ENCODE measurements around the gene GPR89A.
"Not testable (repeated sequence)": the region's sequence is repeated elsewhere in the genome, so short reads cannot be mapped to it uniquely, and the experiment has no call there.

Gene GPR89A

DNA sequence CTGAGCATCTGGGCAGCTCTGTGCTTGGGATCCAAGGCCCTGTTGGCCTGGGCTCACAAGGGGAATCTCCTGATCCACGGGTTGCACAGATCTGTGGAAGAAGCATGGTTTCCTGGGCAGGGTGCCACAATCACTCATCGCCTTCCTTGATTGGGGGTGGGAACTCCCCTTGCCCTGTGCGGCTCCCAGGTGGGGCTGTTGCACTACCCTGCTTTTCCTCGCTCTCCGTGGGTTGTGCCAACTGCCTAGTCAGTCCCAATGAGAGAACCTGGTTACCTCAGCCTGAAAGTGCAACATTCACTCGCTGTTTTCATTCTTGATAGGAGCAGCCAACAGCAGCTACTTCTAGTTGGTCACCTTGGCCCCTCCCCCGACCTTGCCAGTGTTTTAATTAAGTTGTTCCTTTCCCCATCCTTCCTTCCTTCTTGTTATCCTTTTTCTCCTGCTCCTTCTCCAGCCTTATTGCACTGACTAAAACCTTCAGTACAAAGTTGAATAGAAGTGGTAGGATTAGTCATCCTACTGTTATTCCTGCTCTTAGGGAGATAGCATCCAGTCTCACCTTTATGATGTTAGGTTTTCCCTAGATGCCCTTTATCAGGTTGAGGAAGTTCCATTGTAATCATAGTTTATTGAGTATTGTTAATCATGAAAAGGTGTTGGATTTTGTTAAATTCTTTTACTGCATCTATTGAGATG, 48.6 kb downstream of the GPR89A start:
- H3K27ac Mint-ChIP-seq, H3K9me3 Mint-ChIP-seq, H3K4me1 Mint-ChIP-seq, H3K27me3 Mint-ChIP-seq, H3K4me3 Mint-ChIP-seq: not testable (repeated sequence)
- DNase-seq, result peak in 1 of 2 donors; percentile 23
- ATAC-seq, result peak; percentile 80

DNA sequence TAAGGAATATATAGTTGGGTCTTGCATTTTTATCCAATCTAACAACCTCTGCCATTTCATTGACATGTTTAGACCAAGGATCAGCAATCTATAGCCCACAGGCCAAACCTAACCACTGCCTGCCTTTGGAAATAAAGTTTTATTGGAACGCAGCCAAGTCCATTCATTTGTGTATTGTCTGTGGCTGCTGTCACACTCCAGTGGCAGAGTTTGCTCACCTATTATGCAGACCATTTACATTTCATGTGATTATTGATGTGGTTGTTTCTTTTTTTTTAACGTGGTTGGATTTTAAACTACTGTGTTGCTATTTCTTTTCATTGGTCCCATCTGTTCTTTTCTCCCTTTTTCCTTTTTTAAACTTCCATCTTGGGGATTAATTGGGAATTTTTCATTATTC, 54.7 kb downstream of the GPR89A start:
- H3K4me3 Mint-ChIP-seq, H3K4me1 Mint-ChIP-seq, H3K27ac Mint-ChIP-seq, H3K9me3 Mint-ChIP-seq, H3K27me3 Mint-ChIP-seq: not testable (repeated sequence)
- ATAC-seq (peak; percentile 95), DNase-seq (peak; percentile 10 to 35)

DNA sequence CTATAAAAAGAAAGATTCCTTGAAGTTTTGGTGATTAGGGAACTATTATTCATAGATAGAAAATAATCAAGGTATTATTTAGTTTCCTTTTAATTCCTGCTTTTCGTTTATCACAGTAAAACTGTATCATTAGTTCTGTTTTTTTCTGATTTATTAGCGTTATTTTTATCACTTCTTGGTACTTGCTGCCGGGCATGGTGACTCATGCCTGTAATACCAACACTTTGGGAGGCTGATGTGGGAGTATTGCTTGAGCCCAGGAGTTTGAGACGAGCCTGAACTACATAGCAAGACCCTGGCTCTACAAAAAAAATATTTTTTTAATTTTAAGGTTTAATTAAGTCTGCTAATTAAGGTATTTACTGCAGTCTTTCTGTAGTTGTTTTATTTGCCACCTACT, 57.2 kb downstream of the GPR89A start:
- not testable (repeated sequence) for H3K27ac Mint-ChIP-seq, H3K9me3 Mint-ChIP-seq, H3K4me3 Mint-ChIP-seq, ATAC-seq, H3K4me1 Mint-ChIP-seq, DNase-seq, H3K27me3 Mint-ChIP-seq

DNA sequence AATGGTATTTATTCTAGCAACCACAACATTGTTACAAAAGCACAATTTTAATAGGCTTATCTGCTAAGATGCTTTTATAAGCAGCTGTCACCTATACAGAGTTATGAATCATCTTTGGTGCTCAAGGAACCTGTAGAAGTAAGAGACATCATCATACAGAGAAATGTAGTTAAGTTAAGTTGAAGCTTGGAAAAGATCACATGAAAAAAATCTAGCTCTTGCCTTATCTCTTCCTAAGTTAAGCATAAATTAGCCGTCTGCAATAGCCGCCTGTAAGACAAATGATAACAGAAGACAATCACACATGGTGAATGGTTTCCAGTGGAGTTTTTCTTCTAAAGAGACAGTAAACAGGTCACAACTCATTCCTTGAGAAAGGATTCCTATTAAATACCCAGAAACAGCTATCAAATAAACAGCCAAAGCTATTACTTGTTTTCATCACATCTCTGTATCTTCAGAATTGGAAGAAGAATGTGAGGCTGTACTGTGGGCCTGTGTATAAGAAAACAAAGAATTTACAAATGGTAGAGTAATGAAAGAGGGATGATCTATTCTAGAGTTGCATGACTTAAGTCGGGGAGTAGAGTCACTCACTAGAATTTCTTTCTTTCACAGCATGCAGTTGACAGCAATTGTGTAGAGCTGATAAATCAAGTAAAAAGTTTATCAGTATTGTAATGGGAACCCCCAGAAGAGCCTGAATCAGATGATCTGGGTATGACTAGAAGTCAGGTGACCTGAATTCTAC, 63.4 kb downstream of the GPR89A start:
- DNase-seq, H3K27me3 Mint-ChIP-seq, H3K9me3 Mint-ChIP-seq: not testable (repeated sequence)
- peak; percentile 31 for ATAC-seq
- Mint-ChIP-seq H3K4me3 (peak overlapping the region; percentile 24 to 35), H3K4me1 (peaks cover 23% of the 10 kb centered on the region), H3K27ac (peak overlapping the region in 1 of 2 donors; percentile 80)

DNA sequence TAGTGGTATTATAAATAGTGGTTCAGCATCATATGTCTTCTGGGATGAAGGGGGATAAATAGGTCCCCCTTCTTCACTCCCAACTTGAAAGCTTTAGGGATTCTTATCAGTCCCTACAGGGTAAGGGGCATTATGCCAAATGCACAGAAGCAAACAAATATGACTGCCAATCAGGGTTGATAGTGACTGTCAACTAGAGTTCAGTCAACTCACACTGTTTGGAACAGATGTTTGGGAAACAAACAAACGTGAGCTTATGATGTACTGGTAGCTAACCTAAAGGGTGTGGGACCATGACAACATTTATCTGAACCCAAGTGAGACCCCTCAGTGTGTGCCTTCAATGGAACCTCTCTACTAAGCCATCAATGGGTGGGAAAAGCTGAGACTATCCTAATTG, 65.4 kb downstream of the GPR89A start:
- not testable (repeated sequence) for H3K27ac Mint-ChIP-seq, DNase-seq, H3K9me3 Mint-ChIP-seq, H3K27me3 Mint-ChIP-seq, ATAC-seq, H3K4me3 Mint-ChIP-seq
- H3K4me1 Mint-ChIP-seq, result peaks cover 25% of the 10 kb centered on the region

DNA sequence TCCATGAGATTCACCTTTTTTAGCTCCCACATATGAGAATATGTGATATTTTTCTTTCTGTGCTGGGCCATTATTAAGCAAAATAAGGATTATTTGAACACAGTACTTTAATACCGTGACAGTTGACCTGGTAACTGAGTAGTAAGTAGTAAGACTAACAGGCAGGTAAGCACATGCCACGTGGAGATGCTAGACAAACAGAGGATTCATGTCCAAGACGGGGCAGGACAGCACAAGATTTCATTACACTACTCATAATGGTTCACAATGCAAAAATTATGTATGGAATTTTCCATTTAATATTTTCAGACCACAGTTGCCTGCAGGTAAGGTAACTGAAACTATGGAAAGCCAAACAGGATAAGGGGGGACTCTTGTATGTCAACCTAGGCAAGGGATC, 77.1 kb downstream of the GPR89A start:
- H3K9me3 Mint-ChIP-seq, H3K27me3 Mint-ChIP-seq, DNase-seq, H3K4me3 Mint-ChIP-seq, H3K27ac Mint-ChIP-seq, ATAC-seq: not testable (repeated sequence)
- peaks cover 16% of the 10 kb centered on the region for H3K4me1 Mint-ChIP-seq

DNA sequence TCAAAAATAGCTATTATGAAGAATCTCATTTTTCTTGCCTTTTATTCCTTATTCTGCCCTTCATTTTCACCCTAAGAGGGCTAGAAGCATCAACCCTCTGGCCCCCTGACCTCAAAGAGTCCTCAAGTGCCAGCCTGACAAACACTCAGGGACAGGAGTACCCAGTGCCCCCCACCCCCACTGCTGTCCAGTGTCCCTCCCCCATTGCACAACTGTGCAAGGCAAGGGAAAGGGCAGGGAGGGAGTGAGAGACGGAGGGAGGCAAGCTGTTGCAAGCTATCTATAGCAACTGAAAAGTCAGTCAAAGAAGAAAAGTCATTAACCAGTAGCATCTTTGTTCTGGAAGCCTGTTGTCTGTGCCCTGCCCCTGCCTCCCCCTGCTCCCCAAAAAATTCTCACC, 78.3 kb downstream of the GPR89A start:
- ATAC-seq, H3K27ac Mint-ChIP-seq, H3K9me3 Mint-ChIP-seq, DNase-seq, H3K27me3 Mint-ChIP-seq, H3K4me3 Mint-ChIP-seq: not testable (repeated sequence)
- H3K4me1 Mint-ChIP-seq, result peaks cover 28% of the 10 kb centered on the region

DNA sequence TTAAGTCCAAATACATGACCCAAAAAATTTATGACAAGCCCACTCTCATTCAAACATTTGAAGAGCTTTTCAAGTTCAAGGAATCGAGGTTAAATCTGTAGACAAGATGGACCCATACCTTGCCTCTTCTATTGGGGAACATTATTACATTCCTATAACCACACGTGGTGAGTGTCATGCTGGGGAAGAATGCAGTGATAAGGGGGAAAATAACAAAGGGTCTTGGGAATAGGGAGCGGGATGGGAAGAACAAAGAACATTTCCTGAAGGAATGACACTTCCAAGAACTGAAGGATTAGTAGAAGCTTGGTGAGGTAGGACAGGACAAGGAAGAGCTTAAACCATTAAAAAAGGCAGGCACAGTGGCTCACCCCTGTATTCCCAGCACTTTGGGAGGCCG, 80.5 kb downstream of the GPR89A start:
- ATAC-seq, result no peak
- DNase-seq, result no peak
- Mint-ChIP-seq H3K27me3 (no peaks in the 10 kb centered on the region), H3K9me3 (no peaks in the 10 kb centered on the region), H3K4me1 (peaks cover 34% of the 10 kb centered on the region), H3K27ac (no peak overlapping the region), H3K4me3 (no peak overlapping the region)

DNA sequence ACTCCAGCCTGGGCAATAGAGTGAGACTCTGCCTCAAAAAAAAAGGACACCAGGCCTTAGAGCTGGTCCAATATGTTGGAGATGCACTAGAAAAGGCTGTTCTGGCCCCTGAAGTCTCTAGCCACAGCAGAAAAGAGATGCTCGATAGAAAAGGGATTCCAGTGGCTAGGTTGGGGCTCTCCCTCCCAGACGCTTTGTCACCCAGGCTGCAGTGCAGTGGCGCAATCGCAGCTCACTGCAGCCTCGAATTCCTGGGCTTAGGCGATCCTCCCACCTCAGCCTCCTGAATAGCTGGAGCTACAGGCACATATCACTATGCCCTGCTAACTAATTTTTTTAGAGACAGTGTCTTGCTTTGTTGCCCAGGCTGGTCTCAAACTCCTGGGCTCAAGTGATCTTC, 81.1 kb downstream of the GPR89A start:
- no peak for DNase-seq
- no peak overlapping the region for H3K27ac Mint-ChIP-seq
- peaks cover 34% of the 10 kb centered on the region for H3K4me1 Mint-ChIP-seq

DNA sequence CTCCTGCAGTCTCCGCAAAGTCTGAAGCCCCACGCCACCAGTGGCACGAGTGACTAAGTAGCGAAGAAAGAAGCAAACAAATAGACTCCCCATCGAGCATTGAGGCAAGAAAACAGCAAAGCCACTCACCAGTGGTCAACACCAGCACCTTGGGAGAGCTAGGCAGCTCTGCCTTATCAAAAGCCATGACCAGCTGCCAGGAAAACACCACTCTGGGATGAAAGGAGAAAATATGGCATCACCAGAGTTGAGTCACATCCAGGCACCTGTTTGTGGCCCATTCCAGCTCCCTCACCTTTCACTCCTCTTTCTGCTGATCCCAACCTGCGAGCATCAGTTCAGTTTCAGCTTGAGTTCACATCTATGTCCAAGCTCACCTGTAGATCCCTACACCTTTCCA, 82.1 kb downstream of the GPR89A start:
- no peak for ATAC-seq
- H3K27me3 Mint-ChIP-seq, result no peaks in the 10 kb centered on the region
- H3K9me3 Mint-ChIP-seq, result no peaks in the 10 kb centered on the region
- peak overlapping the region; percentile 20 to 25 for H3K4me3 Mint-ChIP-seq
- DNase-seq, result no peak
- H3K27ac Mint-ChIP-seq, result peak overlapping the region in 1 of 2 donors; percentile 8
- peaks cover 34% of the 10 kb centered on the region for H3K4me1 Mint-ChIP-seq

More for the DNA sequence above, 81.1 kb downstream of the GPR89A start:
- Mint-ChIP-seq H3K9me3 (no peaks in the 10 kb centered on the region), H3K4me3 (no peak overlapping the region), H3K27me3 (no peaks in the 10 kb centered on the region)
- no peak for ATAC-seq

DNA sequence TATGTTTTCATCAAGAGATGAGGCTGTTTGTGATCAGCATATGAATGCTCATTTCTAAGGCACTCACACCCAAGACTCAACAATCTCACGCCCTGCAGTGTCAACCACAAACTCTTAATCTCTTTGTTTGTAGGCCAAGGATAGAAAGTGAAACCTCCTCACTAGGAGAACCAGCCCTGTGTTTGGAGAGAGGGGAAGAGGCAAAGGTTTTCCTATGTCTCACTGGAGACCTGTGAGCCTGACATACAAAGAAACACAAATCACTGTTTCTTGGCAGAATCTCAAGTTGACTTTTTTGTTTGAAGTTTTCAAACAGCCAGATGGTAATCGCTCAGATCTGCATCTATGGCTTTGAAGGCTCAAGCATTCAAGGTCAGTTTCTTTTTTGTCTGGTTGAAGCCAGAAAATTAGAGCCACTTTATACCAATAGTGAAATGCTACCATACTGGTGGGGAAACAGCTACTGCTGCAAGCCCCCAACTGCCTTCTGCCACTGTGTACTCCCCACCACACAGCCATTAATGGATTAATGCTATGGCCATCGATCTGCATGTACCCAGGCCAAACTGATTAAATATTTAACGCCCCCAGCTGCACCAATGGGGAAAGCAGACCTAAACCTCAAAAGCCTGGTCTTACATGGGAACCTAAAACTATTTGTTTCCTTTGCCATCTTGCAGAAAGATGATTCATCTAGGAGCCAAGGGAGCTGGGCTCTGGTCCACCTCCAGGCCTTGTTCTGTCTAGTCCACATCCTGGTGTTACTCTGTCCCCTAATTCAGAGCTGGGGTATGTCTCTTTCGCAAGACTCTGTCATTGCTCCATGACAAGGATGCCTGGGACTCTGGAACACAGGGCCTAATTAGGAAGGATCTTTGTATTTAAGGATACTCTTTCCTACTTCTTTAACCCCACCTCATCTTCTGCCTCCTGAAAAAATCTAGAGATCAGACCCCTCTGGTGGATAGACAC, 83.1 kb downstream of the GPR89A start:
- DNase-seq (peak; percentile 31 to 48), ATAC-seq (peak; percentile 98)
- Mint-ChIP-seq H3K9me3 (no peaks in the 10 kb centered on the region), H3K27me3 (no peaks in the 10 kb centered on the region), H3K4me3 (peak overlapping the region; percentile 8 to 20), H3K4me1 (peaks cover 34% of the 10 kb centered on the region), H3K27ac (peak overlapping the region in 1 of 2 donors; percentile 42)

DNA sequence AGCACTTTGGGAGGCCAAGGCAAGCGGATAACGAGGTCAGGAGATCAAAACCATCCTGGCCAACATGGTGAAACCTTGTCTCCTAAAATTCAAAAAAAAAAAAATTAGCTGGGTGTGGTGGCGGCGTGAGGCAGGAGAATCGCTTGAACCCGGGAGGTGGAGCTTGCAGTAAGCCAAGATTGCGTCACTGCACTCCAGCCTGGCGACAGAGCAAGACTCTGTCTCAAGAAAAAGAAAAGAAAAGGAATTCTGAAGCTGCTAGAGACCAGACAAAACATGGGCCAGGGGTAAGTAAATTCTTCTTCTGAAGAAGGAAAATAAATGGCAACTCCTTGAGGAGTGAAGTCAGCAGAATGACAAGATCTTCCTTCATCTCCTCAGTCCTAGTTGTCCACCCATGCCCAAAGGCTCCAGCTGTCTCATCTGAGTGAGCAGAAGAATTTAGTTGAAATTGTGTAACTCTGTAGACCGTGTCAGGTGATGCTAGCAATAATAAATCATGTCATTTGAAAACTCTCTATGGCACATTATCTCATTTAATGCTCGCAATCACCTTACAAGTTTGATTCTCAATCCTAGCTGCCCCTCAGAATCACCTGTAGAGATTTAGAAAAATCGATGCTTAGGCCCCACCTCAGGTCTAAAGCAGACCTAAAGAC, 85.1 kb downstream of the GPR89A start:
- no peak overlapping the region for H3K4me3 Mint-ChIP-seq
- H3K27me3 Mint-ChIP-seq, result peaks cover 10% of the 10 kb centered on the region
- DNase-seq, result no peak
- peaks cover 44% of the 10 kb centered on the region for H3K4me1 Mint-ChIP-seq
- no peaks in the 10 kb centered on the region for H3K9me3 Mint-ChIP-seq
- no peak for ATAC-seq
- H3K27ac Mint-ChIP-seq, result peak overlapping the region in 1 of 2 donors; percentile 64

DNA sequence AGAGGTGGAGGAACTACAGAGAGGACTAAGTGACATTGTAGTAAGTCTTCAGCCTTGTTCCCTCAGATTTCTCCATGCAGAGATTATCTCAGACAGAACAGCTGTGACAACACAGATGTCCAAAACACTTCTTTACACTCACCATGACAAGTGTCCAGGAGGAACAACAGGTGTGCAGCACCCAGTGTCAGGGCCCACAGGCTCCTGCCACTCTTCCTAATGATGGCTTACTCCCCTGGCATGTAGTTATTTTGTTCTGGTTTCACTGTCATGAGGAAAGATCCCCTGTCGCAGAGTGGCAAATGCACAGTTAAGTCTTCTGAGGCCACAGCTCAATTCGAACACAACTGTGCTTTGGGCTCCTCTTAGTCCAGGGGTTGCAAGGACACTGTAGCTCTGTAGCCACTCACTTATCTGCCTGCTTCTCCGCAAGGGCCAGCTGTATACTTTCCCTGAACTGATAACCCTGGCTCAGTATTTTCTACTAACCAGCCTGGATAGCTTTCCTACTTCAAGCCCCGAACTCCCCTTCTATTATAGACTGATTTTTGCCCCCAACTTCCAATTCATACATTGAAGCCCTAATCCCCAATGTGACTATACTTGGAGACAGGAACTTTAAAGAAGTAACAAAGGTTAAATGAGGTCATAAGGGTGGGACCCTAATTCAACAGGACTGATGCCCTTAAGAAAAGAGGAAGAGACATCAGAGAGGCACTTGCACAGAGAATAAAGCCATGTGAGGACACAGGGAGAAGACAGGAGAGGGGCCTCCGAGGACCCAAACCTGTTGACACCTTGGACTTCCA, 88.2 kb downstream of the GPR89A start:
- H3K27ac Mint-ChIP-seq, result no peak overlapping the region
- no peak overlapping the region for H3K4me3 Mint-ChIP-seq
- no peak for ATAC-seq
- DNase-seq, result no peak
- H3K27me3 Mint-ChIP-seq, result peaks cover 10% of the 10 kb centered on the region
- H3K4me1 Mint-ChIP-seq, result peaks cover 16% of the 10 kb centered on the region
- H3K9me3 Mint-ChIP-seq, result no peaks in the 10 kb centered on the region

DNA sequence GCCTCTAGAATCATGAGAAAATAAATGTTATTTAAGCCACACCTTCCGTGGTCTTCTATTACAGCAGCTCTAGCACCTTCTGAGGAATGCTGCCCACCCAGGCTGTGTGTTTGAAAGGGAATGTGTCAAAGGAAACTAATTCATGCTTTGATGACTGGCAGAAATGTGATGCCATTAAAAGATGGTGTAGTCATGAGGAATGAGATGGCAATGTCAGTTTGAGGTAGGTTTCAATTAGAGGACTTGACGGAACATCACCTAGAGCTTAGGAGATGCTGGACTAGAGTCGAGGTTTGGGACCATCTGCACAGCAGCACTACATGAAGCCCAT, 88.8 kb downstream of the GPR89A start:
- H3K4me3 Mint-ChIP-seq, result no peak overlapping the region
- H3K9me3 Mint-ChIP-seq, result no peaks in the 10 kb centered on the region
- DNase-seq, result no peak
- H3K27me3 Mint-ChIP-seq, result peaks cover 10% of the 10 kb centered on the region
- H3K27ac Mint-ChIP-seq, result no peak overlapping the region
- no peak for ATAC-seq
- peaks cover 10% of the 10 kb centered on the region for H3K4me1 Mint-ChIP-seq

All from stimulated activated naive CD8-positive, alpha-beta T cell treated with anti-CD3 and anti-CD28 coated beads, Interleukin-15, amount 100 ng/mL, for 72 hours (primary cell).